ENCODE measurements around the gene PCDH11X. TPM values are rescaled to one million over a fixed set of nuclear protein-coding genes. Genes with fewer than 3 reads are reported as not detected.

PCDH11X gene
- total RNA-seq, 1 donor from 2014 or later, result 0.74 TPM

Small RNA genes lying within 50 kb of the gene (small RNA-seq; reads per million reads assigned to genes)
- not detected for gene RNU2-26P
